T follicular helper cell (primary cell): Measurements from ENCODE around the gene STRA6.
"Not testable (repeated sequence)": the region's sequence is repeated elsewhere in the genome, so short reads cannot be mapped to it uniquely, and the experiment has no call there.

Experiments used
- DNase-seq: peaks from one replicate; pipeline ENCODE4 v3.0.0-alpha.2; 2020; ENCODE audit warnings: low read depth

STRA6 gene

DNA sequence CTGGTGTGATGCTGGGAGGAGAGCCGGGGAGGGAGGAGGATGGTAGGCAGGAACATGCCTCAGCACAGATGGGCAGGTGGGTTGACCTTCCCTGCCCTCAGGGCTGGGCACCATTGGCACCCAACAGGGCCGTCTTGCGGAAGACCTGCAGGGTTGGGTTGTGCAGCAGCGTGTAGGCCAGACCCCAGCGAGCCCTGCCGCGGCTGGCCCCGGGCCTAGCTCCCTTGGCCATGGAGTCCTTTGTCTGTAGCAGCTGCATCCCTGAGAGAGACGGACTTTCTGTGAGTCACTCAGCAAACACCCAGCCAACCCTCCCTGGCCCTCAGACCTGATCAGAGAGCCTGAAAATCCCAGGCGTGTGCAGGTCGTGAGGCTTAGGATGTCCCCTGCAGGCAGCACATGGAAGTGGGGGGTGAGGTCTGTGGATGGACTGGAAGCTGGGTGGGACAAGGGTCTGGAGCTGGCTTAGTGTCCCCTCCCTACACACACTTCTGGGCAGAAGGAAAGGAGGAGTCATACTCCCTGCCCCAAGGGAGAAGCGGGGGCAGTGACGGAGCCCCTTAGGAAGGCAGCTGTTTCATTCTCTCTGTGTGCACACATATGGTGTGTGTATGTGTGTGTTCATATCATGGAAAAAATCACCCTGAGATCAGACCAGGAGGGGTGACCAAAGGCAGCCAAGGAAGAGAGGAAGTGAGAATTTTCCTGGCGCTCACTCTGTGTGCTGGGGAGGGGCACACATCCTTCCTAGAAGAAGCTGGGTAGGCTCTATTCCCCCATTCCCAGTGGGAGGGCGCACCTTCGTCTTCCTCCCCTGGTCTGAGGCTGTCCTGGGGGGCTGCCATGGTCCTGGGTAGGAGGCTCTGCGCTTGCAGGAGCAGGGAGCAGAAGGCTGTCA, 22.4 kb downstream of the STRA6 start:
- no peak for DNase-seq

DNA sequence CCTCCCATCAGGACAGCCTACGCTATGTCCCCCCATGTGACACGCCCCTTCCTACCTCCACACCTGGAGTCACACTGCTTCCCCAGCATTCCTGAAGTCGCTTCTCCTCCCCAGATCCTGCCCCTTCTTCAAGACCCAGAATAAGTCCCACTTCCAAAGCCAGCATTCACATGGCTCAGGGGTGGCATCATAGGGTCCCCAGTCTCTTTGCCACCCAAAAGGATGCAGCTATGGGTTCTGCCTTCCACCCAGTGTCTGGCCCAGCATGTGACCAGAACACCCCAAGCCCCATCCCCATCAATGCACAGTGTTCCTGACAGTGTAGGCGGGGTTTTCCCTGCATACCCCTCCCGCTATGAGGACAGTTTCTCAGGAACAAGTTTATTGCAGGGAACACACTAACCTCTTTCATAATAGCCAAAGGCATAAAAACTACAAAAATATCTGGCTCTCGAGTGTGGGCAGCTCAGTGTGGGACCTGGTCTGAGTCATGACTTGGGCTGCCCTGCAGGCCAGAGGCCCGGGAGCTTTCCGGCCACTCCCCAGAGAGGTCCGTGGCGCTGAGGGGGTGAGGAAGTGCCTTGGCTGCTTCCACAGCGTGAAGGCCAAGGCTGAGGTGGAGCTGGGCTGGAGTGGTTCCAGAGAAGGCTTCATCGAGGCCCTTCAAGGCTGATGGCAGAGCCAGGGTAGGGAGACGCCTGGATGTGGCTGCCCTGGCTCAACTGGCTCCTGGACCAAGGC, 23.3 kb downstream of the STRA6 start:
- DNase-seq: no peak

DNA sequence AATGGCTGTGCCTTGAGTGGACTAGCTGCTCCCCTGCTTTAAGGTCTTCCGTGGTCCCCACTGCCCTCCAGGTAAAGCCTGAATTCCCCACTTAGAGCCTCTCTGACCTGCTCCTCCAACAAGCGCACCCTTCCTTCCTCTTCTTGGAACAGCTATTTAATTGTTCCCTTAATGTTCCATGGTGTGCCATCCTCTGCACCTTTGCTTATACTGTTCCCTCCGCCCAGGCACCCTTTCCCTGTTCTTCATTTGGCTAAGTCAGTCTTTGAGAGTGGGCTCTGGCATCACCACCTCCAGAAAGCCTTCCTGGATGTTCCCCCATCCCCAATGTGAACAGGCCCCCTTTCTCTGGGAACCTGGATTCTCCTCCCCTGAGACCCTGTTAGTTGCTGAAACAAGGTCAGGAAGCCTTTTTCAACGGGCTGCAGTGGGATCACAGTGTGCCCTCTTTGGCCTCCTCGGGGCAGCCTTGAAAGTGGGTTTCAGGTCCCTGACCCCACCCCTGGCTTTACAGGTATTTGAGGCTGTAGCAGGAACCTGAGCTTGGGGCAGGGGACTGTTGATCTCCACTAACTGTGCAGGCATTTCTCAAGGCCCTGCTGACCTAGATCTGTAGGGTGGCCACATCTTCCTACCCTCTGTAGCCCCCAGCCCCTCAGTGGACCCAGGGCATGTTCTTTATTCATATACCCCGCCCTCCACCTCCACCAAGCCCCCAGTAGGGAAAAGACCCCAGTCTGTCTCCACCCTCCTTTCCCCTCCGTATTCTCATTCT, 24.1 kb downstream of the STRA6 start:
- DNase-seq: no peak

DNA sequence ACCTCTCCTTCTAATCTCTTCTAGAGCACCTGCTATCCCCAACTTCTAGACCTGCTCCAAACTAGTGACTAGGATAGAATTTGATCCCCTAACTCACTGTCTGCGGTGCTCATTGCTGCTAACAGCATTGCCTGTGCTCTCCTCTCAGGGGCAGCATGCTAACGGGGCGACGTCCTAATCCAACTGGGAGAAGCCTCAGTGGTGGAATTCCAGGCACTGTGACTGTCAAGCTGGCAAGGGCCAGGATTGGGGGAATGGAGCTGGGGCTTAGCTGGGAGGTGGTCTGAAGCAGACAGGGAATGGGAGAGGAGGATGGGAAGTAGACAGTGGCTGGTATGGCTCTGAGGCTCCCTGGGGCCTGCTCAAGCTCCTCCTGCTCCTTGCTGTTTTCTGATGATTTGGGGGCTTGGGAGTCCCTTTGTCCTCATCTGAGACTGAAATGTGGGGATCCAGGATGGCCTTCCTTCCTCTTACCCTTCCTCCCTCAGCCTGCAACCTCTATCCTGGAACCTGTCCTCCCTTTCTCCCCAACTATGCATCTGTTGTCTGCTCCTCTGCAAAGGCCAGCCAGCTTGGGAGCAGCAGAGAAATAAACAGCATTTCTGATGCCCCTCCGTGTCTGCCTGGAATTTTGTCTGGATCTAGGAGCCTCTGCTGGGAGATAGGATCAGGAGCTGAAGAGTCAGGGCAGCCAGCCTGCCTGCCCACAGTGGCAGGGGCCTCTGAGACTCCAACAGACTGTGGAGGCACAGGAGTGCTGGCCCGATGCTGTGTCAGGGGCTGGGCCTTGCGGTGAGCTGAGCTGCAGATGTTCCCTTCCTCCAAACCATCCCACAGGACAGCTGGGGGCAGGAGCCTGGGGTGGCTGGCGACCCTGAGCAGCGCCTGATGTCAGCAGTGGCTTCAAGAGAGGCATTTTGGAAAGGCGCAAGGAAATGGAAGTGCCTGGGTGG, 26.0 kb downstream of the STRA6 start:
- DNase-seq: no peak

DNA sequence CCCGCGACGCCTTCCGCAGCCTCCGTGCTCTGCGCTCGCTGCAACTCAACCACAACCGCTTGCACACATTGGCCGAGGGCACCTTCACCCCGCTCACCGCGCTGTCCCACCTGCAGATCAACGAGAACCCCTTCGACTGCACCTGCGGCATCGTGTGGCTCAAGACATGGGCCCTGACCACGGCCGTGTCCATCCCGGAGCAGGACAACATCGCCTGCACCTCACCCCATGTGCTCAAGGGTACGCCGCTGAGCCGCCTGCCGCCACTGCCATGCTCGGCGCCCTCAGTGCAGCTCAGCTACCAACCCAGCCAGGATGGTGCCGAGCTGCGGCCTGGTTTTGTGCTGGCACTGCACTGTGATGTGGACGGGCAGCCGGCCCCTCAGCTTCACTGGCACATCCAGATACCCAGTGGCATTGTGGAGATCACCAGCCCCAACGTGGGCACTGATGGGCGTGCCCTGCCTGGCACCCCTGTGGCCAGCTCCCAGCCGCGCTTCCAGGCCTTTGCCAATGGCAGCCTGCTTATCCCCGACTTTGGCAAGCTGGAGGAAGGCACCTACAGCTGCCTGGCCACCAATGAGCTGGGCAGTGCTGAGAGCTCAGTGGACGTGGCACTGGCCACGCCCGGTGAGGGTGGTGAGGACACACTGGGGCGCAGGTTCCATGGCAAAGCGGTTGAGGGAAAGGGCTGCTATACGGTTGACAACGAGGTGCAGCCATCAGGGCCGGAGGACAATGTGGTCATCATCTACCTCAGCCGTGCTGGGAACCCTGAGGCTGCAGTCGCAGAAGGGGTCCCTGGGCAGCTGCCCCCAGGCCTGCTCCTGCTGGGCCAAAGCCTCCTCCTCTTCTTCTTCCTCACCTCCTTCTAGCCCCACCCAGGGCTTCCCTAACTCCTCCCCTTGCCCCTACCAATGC, 27.1 kb downstream of the STRA6 start:
- DNase-seq: no peak

DNA sequence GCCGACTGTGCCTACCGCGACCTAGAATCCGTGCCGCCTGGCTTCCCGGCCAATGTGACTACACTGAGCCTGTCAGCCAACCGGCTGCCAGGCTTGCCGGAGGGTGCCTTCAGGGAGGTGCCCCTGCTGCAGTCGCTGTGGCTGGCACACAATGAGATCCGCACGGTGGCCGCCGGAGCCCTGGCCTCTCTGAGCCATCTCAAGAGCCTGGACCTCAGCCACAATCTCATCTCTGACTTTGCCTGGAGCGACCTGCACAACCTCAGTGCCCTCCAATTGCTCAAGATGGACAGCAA, 27.7 kb downstream of the STRA6 start:
- DNase-seq: no peak

DNA sequence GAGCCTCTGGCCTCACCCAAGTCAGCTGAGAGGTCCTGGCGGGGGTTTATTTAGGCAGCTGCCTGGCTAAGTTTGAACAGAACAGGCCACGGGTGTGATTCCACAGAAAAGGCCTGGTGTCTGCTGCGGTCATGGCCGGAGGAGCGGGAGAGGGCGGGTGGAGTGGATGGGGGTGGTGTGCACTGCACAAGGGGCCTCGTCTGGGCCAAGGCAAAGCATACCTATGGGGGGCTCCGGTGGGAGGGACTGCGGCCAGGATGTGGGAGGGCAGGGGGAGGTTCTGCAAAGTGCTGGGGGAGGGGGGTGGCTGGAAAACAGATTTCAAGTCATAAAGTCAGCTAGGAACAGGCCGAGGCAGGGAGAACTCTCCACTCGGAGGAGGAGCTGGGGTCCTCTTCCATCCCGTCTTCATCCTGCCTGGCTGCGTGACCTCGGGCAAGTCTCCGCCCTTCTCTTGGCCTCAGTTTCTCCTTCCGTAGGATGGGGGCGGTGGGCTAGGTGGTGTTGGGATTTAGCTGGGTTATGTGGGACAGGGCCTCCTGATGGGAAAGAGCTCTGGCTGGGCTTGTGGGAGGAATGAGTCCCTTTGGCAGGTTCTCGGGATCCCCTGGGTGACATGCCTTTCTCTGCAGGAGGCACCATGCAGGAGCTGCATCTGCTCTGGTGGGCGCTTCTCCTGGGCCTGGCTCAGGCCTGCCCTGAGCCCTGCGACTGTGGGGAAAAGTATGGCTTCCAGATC, 28.2 kb downstream of the STRA6 start:
- no peak for DNase-seq

DNA sequence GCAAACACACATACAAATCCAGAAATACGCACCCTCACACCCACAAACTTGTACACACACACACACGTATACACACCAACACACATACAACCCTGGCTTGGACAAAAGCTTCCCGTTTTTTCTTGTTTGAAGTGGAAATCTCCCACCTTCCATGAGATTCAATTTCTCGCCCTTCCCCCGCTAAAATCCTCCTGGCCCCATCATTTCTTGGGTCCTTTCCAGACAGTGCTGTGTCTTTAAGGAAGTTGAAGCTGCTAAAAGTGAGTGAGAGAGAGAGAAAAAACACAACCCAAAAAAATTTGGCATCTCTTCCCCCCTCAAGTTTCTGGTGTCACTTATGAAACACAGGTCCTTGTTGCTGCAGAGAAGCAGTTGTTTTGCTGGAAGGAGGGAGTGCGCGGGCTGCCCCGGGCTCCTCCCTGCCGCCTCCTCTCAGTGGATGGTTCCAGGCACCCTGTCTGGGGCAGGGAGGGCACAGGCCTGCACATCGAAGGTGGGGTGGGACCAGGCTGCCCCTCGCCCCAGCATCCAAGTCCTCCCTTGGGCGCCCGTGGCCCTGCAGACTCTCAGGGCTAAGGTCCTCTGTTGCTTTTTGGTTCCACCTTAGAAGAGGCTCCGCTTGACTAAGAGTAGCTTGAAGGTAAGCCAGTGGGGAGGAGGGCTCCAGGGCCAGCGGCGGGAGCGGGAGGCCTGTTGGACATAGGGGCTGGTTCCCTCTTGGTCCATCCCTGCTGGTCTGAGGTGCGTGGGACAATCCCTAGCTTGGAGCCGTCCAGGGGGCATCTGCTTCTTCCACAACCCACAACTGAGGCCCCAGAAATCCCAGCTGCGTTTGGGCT, 29.0 kb downstream of the STRA6 start, which contains the start of gene ISLR:
TSS of gene ISLR (plus strand) at position 331 of the 839 bp plus-strand sequence. CDS start 1,149 bp downstream, outside the sequence.
- no peak for DNase-seq

DNA sequence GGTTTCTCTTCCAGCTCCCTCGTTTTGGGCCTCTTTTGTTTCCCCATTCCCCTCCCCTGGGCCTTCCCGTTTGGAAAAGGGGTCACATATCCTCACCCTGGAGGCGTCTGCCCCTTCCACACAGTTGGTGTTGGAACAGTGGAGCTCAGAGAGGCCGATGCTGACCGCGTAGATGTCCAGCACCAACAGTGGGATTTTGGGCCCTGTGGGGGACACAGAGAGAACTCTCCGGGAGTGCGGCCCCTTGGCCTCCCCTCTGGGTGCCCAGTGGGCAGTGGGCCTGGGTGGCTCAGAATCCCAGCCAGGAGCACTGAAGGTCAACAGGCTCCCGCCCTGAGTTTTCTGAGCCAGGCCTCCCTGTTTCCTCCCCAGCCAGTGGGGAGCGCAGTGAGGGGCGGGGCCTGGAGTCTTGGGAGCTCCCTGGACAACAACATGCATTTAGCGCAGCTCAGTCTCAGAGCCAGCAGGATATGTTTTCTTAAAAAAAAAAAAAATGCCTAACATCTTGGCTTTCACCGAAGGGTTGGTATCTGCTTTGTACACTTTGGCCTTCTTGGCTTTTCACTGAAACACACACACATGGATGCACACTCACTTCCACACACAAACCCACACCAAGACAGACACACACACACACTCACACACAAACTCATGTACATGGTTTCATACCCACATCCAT, 29.7 kb downstream of the STRA6 start:
- no peak for DNase-seq

DNA sequence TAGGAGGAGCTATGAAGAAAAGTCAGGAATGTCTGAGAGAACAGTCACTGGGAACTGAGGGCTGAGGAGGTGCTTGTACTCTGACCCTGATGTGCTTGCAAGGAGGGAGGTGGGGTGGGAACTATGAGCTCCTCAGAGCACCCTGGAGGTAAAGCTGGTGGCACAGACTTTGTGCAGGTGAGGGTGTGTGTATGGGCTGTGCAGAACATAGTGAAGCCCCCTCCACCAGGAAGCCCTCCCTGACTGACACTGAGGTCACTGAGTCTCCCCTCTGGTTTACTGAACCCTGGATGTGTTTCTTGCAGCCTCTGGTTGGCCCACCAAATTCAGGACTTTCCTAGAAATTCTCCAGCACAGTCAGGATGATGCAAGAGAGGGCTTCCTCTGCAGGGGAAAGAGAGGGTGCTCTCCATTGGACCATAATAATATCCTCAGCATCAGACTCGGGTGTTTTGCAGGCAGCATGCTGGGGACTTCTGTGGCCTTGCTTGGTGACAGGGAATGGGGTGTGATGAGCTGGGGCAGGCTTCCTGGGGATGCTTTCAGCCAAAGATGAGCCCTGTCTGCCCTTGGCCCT, 30.5 kb downstream of the STRA6 start:
- no peak for DNase-seq

DNA sequence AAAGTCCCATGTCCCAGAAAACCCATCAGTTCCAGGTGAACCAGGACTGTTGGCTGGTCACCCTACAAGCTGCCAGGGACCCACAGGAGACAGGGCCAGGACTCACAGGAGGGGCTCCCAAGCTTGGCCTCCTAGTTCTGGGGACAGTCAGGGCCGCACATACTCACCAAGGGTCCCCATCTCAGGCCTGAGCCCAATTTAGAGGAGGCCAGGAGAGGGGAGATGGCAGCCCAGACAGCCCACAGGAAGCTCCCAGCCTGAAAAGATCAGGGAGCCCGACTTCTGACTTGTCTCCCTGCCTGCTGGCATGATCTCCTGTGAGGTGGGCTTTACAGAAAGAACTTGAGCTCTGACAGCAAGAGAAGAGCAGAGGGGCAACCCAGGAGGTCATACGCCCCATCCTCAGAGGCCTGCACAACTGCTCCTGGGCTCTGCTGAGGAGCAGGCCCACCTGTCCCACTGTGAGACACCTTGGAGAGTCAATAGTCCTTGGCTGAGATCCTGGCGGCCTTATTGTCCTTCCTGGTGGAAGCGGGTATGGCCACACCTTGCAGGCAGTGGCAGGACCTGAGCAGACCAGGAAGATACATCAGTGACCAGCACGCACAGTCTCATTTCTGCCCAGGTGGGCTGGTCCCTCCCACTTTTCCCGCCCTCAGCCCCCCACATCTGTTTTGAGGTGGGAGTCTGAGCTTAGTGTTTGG, 31.6 kb downstream of the STRA6 start:
- no peak for DNase-seq

DNA sequence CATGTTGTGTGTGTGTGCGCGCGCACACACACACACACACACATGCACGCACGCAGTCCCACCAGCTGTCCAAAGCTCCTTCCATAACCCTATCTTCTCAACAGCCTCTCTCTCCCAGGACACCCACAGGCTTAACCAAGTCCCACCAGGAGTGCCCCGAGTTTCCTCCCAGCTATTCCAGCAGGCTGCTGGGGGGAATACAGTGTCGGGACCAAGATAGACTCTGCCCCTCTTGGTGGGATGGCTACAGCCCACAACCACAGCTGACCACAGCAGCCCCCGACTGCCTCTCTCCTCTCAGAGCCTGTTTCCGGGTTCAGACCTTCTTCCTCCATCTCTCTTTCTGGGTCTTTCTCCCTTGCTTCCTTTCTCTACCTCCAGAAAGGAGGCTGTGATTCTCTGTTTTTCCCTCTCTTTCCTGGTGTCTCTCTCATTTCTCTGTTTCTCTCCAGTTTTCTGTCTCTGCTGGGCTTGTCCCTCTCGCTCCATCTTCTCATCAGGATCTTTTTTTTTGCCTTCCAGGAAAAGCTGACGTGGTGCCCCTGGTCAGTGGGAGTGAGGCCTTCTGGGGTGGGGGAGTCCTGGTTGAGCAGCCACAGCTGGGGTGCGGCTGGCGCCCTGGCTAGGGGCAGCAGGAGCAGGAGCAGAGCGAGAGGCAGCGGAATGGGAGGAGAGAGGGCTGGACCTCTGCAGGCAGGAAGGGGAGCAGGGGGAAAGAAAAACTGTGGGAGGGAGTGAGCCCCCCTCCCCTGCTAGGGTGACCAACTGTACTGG, 32.3 kb downstream of the STRA6 start:
- no peak for DNase-seq

DNA sequence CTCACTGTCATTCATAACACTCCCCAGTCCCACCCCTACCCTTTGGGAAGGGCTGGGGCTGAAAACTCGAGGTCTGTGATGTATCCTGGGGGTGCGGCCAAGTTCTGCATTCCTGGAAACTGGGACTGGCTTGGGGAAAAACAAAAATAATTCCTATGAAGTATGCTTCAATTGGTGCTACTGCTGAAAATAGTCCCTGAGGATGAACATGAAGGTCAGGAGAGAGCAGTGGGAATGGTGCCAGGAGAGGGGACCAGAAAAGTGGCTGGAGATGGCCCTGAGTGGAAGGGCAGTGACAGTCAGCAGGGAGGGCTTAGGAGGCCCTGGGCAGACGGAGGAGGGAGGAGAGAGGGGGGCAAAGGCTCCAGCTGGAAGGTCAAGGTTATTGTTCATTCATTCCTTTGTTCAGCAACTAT, 33.9 kb downstream of the STRA6 start:
- no peak for DNase-seq

DNA sequence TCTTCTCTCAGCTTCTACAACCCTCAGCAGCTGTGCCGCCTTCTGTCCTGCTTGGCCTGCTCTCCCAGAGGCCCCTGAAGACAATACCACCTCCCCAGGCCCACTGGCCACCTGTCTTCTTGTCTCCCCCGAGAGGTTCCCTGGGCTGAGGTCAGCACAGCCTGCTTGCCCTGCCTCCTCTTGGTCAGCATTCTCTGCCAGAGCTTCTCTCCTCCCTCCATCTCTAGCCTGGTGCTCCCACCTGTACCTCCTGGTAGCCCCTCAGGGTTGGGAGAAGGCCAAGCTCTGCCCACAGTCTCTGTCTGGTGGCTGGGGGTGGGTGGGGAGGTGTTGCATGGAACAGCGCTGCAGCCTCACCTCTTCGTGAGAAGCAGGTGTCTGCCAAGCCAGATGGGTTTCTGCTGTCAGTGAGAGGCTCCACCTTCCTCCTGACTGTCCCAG, 34.7 kb downstream of the STRA6 start:
- DNase-seq: no peak

DNA sequence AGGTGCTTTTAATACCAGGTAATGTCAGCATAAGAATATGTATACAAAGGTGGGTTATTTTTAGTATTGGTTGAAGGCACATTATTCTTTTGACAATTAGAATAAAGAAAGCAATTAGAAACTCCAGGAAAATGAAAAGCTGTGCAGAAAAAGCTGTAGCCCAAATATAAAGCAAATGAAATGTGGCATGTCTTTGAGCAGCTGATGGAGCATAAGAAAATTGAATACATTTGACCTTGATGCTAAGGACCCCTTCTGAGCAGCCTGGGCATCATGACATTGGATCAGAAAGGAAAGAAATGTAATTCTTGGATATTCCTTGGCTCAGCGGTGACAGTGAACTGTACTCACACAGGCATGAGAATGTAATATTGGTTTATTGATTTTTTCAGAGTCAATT, 37.1 kb downstream of the STRA6 start:
- DNase-seq: no peak

DNA sequence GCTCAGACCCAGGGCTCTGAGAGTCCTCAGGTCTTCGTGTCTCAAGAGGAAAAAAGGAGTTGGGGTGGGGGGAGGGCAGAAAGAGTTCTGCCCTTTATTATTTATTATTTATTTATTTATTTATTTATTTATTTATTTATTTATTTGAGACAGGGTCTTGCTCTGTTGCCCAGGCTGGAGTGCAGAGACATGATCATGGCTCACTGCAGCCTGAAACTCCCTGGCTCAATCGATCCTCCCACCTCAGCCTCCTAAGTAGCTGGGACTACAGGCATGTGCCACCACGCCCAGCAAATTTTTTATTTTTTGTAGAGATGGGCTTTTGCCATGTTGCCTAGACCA, 40.4 kb downstream of the STRA6 start:
- not testable (repeated sequence) for DNase-seq
